Loucy (cell line): ENCODE data around the gene STX16.

Experiments used
- EZH2phosphoT487 ChIP-seq: fragments of 200-600 bp; IDR thresholded peaks from 2 replicates; pipeline ENCODE4 v1.6.1; 2018; ENCODE audit warnings: antibody characterized with exemption, mild to moderate bottlenecking, moderate library complexity, borderline replicate concordance
- TF ChIP-seq, protein P1 (sequence below): fragments of 200-600 bp; sonication (generic); conservative IDR thresholded peaks from 2 replicates; pipeline ENCODE4 v1.5.1; 2014; ENCODE audit warnings: mild to moderate bottlenecking, antibody characterized with exemption, low read length

DNA sequence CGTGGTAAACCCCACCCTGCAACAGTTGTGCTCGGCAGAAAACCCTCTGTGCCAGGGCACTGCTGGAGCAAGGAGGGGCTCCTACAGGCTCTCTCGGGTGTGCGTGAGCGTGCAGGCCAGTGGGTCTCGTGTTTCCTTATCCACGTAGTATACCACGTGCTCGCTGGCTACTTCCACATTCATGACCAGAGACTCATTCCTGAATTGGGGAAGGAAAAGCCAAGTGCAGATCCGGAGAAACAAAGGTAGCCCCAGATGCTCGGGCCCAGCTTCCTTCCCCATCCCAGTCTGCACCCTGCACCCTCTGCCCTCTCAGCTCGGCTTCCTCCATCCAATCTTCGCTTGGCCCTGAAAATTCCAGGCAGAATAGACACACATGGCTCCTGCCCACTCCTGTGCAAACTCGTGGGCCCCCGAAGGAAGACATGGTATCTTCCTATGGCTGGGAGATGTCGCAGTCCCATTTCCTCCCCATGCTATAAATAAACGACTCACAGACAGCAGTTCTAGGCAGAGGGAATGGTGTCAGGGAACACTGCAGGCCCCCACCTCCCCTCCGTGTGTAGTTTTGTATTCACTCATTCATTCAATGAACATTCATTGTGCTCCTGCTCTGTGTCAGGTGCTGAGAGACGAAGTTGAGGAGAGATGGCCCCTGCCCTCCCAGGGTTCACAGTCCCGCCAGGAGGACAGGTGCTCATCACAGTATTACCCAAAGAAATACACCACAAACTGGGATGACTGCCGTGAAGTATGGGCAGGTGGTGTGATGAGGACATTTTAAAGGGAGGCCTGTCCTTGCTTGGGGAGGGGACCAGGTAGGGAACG is 71.1 kb downstream of the STX16 start:
- TF ChIP-seq EZH2phosphoT487: no peak
- TF ChIP-seq, protein P1, sequence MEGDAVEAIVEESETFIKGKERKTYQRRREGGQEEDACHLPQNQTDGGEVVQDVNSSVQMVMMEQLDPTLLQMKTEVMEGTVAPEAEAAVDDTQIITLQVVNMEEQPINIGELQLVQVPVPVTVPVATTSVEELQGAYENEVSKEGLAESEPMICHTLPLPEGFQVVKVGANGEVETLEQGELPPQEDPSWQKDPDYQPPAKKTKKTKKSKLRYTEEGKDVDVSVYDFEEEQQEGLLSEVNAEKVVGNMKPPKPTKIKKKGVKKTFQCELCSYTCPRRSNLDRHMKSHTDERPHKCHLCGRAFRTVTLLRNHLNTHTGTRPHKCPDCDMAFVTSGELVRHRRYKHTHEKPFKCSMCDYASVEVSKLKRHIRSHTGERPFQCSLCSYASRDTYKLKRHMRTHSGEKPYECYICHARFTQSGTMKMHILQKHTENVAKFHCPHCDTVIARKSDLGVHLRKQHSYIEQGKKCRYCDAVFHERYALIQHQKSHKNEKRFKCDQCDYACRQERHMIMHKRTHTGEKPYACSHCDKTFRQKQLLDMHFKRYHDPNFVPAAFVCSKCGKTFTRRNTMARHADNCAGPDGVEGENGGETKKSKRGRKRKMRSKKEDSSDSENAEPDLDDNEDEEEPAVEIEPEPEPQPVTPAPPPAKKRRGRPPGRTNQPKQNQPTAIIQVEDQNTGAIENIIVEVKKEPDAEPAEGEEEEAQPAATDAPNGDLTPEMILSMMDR: no peak
